GM18505 (cell line): ENCODE measurements around the gene SAG.

ENCODE experiments used
- ATAC-seq: cut with Tn5 transposase; IDR thresholded peaks from one replicate; pipeline ENCODE4 v1.9.1; 2021; ENCODE audit not compliant: unreplicated experiment
- POLR2A ChIP-seq: IDR thresholded peaks from 4 replicates; pipeline ENCODE4 v1.6.1; 2011; ENCODE audit warnings: borderline replicate concordance; ENCODE audit not compliant: insufficient read depth, insufficient read length; ENCODE audit errors: extremely low read depth

The SAG gene

GRCh38 chr2:233300401-233300800, 7.2 kb upstream of the SAG start:
- TF ChIP-seq POLR2A = no peak
- ATAC-seq = no peak

DNA sequence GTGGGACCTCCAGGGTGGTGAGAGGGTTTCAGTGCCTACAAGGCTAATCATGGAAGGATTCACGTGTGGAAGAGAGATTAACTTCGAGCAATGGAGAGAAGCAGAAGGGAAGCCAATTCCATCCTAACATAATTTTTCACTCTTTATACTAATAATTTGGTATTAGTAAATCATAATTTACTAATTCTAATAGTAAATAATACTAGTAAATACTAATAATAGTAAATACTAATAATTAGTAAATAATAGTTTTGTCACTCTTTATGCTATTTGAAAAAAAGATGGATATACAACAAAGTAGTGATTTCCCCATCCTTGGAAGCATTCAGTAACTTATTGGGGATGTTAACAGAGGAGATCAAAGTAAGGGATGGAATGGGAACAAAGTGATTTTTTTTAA, 6.4 kb upstream of the SAG start:
- TF ChIP-seq POLR2A = no peak
- no peak for ATAC-seq

DNA sequence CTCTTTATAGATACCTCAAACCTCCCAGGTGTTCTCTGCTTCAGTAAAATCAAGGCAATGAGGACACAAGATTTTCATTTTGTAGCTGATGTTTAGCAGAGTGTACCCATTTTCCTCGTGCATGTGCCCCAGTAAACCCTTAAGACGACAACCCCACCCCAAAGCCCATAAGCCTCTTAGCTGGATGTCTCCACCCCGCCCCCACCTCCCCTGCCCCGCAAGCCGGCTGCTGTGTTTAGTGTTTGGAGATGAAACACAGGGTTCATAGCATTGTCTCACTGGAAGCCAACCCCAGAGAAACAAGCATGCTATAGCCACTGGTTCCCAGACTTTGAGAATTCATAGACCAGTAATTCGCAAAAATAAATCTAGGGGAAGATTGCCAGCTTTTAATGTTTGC, 5.8 kb upstream of the SAG start:
- no peak for TF ChIP-seq POLR2A
- ATAC-seq = no peak

DNA sequence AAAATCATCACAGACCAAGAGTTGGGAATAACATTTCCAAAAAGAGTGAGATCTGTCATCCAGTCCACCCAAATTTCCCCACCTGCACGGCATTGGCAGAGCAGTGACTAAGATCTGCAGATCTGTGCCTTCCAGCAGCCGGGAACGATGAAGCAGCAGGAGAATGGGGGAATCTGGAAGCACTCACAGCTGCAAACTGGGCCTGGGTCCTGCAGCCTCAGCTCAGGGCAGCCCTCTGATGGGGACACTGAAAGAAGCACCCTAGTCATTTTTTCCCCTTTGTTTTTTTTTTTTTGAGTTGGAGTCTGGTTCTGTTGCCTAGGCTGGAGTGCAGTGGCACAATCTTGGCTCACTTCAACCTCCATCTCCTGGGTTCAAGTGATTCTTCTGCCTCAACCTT, 4.4 kb upstream of the SAG start:
- ATAC-seq = no peak
- TF ChIP-seq POLR2A = no peak

DNA sequence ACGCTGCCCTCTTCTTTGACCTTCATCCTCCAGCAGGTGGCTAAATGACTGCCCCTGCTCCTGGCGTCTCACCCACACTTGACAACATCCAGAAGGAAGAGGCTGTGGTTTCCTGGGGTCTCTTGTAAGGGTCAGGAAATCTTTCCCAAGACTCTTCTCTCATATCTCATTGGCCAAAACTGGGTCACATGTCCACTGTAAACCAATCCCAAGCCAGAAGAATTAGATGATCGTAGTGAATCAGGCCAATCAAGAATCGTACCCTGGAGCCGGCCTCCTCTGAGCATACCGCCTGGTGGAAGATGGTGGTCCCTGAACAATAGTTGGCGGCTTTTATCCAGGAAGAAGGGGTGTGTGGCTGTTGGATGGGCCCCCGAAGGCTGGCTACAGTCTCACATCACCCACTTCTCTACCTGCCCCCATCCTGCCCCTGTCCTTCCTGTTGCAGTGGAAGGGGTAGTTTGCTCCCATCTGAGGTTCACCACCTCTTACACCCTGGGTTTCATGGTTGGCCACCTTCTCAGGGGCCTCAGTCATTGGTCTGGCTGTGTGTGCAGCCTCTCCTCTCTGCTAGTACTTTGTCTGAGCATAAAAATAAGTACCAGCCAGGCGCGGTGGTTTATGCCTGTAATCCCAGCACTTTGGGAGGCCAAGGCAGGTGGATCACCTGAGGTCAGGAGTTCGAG, 3.8 kb downstream of the SAG start:
- no peak for TF ChIP-seq POLR2A

DNA sequence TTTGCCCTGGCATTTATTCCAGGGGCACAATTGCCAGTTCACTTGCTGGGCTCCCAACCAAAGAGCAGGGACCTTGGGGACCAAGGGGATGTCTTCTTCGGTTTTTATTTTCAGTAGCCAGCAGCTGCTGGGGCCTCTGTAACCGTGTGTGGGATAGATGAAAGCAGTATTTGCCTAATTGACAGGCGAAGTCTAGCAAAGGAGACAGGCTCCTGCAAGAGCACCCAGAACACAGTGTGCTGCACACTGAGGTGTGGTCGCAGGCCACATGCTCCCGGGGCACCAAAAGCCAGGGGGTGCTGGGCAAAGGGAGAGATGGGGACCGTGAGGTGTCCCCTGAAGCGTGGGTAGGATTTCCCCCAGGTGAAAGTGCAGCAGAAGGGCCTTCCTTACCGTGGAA, 5.3 kb downstream of the SAG start:
- TF ChIP-seq POLR2A = no peak

More for the DNA sequence above, 3.8 kb downstream of the SAG start:
- no peak for ATAC-seq

GRCh38 chr2:233314180-233314925, 6.7 kb downstream of the SAG start:
- TF ChIP-seq POLR2A = no peak
- ATAC-seq = no peak

More for the DNA sequence above, 5.3 kb downstream of the SAG start:
- ATAC-seq = no peak

DNA sequence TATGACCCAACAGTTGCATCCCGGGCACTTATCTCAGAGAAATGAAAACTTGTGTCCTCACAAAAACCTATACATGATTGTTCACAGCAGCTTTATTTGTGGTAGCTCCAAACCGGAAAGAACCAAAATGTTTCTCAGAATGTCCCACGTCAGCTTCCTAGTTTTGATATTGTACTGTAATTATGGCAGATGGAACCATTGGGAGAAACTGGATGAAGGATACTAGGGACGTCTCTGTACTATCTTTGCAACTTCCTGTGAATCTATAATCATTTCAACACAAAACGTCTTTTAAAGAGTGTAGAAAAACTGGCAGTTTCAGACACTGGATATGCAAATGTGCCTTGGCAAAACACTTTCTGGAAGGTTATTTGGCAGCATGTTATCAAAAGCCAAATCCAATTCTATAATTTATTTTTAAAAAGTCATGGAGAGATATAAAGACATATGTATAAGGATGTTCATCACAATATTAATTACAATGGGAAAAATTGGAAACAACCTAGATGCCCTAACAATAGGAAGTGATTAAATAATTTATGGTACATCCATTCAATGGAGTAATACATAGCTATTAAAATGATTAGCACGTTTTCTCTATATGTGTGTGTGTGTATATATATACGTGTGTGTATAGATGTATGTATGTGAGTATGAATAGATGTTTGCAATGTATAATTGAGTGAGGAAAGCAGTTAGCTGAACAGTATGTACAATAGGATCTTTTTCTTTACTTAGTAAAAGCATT, 9.8 kb downstream of the SAG start:
- TF ChIP-seq POLR2A = no peak
- ATAC-seq = no peak

- no peak for ATAC-seq
- no peak for TF ChIP-seq POLR2A
These were observed 11.6 kb downstream of the SAG start for GRCh38 chr2:233319256-233319655.

- ATAC-seq = no peak
- no peak for TF ChIP-seq POLR2A
These were observed 12.9 kb downstream of the SAG start for GRCh38 chr2:233320470-233320869.

GRCh38 chr2:233321166-233321565, 13.6 kb downstream of the SAG start:
- ATAC-seq = no peak
- no peak for TF ChIP-seq POLR2A

GRCh38 chr2:233323851-233324250, 16.2 kb downstream of the SAG start:
- TF ChIP-seq POLR2A = no peak
- no peak for ATAC-seq

DNA sequence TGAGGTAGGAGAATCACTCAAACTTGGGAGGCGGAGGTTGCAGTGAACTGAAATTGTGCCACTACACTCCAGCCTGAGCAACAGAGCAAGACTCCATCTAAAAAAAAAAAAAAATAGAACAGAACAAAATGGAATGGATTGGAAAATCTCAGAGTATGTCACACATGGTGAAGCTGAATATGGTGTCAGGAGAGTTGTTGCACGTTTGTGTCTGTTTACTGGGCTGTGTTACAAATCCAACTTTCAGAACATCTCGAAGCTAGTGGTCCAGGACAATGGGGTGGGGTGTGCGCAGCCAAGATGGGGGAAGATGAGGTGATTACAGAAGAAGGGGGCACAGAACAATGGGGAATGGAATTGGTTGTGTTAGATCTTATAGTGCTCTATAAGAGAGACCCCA, 17.6 kb downstream of the SAG start:
- no peak for ATAC-seq
- TF ChIP-seq POLR2A = no peak

DNA sequence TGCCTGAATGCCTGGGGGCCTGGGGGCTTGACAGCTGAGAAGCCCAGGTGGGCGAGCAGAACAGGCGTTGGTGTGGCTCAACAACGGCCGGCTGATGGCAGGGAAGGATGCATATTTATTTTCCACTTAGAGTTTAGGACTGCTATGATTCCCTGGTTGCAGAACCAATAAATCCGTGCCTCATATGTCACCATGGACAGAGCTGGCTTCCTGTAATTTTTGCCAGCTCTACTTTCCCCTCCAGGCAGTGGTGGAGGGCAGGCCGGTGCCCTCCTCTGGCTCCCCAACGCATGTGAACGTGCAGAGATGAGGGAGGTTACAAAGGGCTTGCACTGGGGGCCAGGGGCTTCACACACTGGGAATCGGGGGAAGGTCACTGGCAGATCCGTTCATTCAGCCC, 18.2 kb downstream of the SAG start:
- no peak for ATAC-seq
- TF ChIP-seq POLR2A = no peak
